GM15510 (cell line): Measurements from ENCODE around the gene NRAS.

Experiments
- POLR2A ChIP-seq: IDR thresholded peaks from 3 replicates; pipeline ENCODE4 v1.6.1; 2011; ENCODE audit warnings: borderline replicate concordance; ENCODE audit not compliant: insufficient read length; ENCODE audit errors: extremely low read depth

Gene NRAS

GRCh38 chr1:114716304-114717170 is at the start of gene NRAS:
Gene NRAS, minus strand, starts transcription at chr1:114716771. Its CDS starts 611 bp downstream, at chr1:114716160.
- TF ChIP-seq POLR2A: peak; percentile 71

- TF ChIP-seq POLR2A: no peak
Measured at GRCh38 chr1:114764689-114765088, 48.1 kb upstream of the NRAS start.

GRCh38 chr1:114758256-114758832 is 41.8 kb upstream of the NRAS start:
- TF ChIP-seq POLR2A: no peak

- peak; percentile 93 for TF ChIP-seq POLR2A
Measured at GRCh38 chr1:114757455-114758255, 41.1 kb upstream of the NRAS start, which contains the start of gene CSDE1. Gene CSDE1, minus strand, starts transcription at chr1:114757984. Its CDS starts 18,094 bp downstream, at chr1:114739890.

GRCh38 chr1:114756949-114757454 is 40.4 kb upstream of the NRAS start:
- TF ChIP-seq POLR2A: no peak

- TF ChIP-seq POLR2A: no peak
Measured at GRCh38 chr1:114756009-114756892, 39.7 kb upstream of the NRAS start.

GRCh38 chr1:114755006-114755931 is 38.7 kb upstream of the NRAS start:
- TF ChIP-seq POLR2A: no peak

GRCh38 chr1:114753143-114753542 is 36.6 kb upstream of the NRAS start:
- no peak for TF ChIP-seq POLR2A

GRCh38 chr1:114750780-114751179 is 34.2 kb upstream of the NRAS start:
- TF ChIP-seq POLR2A: no peak

GRCh38 chr1:114749835-114750234 is 33.3 kb upstream of the NRAS start:
- no peak for TF ChIP-seq POLR2A

GRCh38 chr1:114746450-114747121 is 30.0 kb upstream of the NRAS start:
- TF ChIP-seq POLR2A: no peak

GRCh38 chr1:114745291-114745690 is 28.7 kb upstream of the NRAS start:
- no peak for TF ChIP-seq POLR2A

GRCh38 chr1:114741963-114742746 is 25.6 kb upstream of the NRAS start:
- TF ChIP-seq POLR2A: no peak
